ENCODE data around the gene TRIAP1.

- TF ChIP-seq CTCF (IDR thresholded peaks at IDR 0.05), result peak in 1 of 4 experiments; percentile 30
- peak; percentile 28 to 56 for TF ChIP-seq POLR2A (IDR thresholded peaks at IDR 0.05)
These were observed 8.3 kb downstream of the TRIAP1 start, which contains the start of gene COX6A1 for GRCh38 chr12:120437735-120438494.
